ENCODE results near the gene PRRC2B. TPM values are rescaled to one million over a fixed set of nuclear protein-coding genes. Genes with fewer than 3 reads are reported as not detected.

PRRC2B gene
- total and polyA plus RNA-seq, 2 experiments from 2014 or later, result 48.2 to 118 TPM

- TF ChIP-seq EZH2 (IDR thresholded peaks at IDR 0.05; ENCODE audit: borderline replicate concordance) (no peak), EZH2phosphoT487 (IDR thresholded peaks at IDR 0.05; ENCODE audit: low read depth, severe bottlenecking, unreplicated experiment) (no peak), CTCF (IDR thresholded peaks at IDR 0.05; ENCODE audit: poor library complexity) (no peak)
- Histone ChIP-seq H3K36me3 (replicated peaks; ENCODE audit: insufficient read depth, low read depth) (no peaks in the 10 kb centered on the region), H3K9me2 (replicated peaks; ENCODE audit: insufficient read depth) (no peaks in the 10 kb centered on the region), H3K4me2 (no peak overlapping the region), H3K27ac (no peak overlapping the region), H4K20me1 (ENCODE audit: insufficient read depth, poor library complexity, severe bottlenecking) (no peaks in the 10 kb centered on the region), H3K4me3 (no peak overlapping the region), H2AFZ (no peak overlapping the region), H3K9me3 (ENCODE audit: low read depth) (no peaks in the 10 kb centered on the region), H3K79me2 (no peaks in the 10 kb centered on the region), H3K27me3 (no peaks in the 10 kb centered on the region), H3K4me1 (ENCODE audit: insufficient read depth) (no peaks in the 10 kb centered on the region)
- WGBS (ENCODE audit: low lambda C conversion rate, missing lambda C conversion rate), result 96% methylated on average over 28 of the region's 29 CpGs
- no peak for DNase-seq (ENCODE audit: low spot score)
These were observed 128.6 kb downstream of the PRRC2B start for GRCh38 chr9:131522257-131523085.

GRCh38 chr9:131523086-131523388, 129.2 kb downstream of the PRRC2B start:
- Histone ChIP-seq H3K4me1 (ENCODE audit: insufficient read depth) (no peaks in the 10 kb centered on the region), H3K9me2 (replicated peaks; ENCODE audit: insufficient read depth) (no peaks in the 10 kb centered on the region), H3K4me3 (no peak overlapping the region), H3K9me3 (ENCODE audit: low read depth) (no peaks in the 10 kb centered on the region), H2AFZ (no peak overlapping the region), H4K20me1 (ENCODE audit: insufficient read depth, poor library complexity, severe bottlenecking) (no peaks in the 10 kb centered on the region), H3K36me3 (replicated peaks; ENCODE audit: insufficient read depth, low read depth) (no peaks in the 10 kb centered on the region), H3K4me2 (no peak overlapping the region), H3K27ac (no peak overlapping the region), H3K27me3 (no peaks in the 10 kb centered on the region), H3K79me2 (no peaks in the 10 kb centered on the region)
- TF ChIP-seq EZH2phosphoT487 (IDR thresholded peaks at IDR 0.05; ENCODE audit: low read depth, severe bottlenecking, unreplicated experiment), result no peak
- no peak for TF ChIP-seq CTCF (IDR thresholded peaks at IDR 0.05; ENCODE audit: poor library complexity)
- TF ChIP-seq EZH2 (IDR thresholded peaks at IDR 0.05; ENCODE audit: borderline replicate concordance), result no peak
- WGBS (ENCODE audit: low lambda C conversion rate, missing lambda C conversion rate), result 98% methylated on average over 9 of the region's 9 CpGs
- no peak for DNase-seq (ENCODE audit: low spot score)

GRCh38 chr9:131523451-131524435, 129.9 kb downstream of the PRRC2B start:
- H3K4me3 ChIP-seq, result no peak overlapping the region
- no peaks in the 10 kb centered on the region for H3K4me1 ChIP-seq (ENCODE audit: insufficient read depth)
- no peak overlapping the region for H2AFZ ChIP-seq
- TF ChIP-seq EZH2phosphoT487 (IDR thresholded peaks at IDR 0.05; ENCODE audit: low read depth, severe bottlenecking, unreplicated experiment) (no peak), EZH2 (IDR thresholded peaks at IDR 0.05; ENCODE audit: borderline replicate concordance) (no peak), CTCF (IDR thresholded peaks at IDR 0.05; ENCODE audit: poor library complexity) (no peak)
- no peak for DNase-seq (ENCODE audit: low spot score)
- WGBS (ENCODE audit: low lambda C conversion rate, missing lambda C conversion rate), result 87% methylated on average over 29 of the region's 29 CpGs
- H3K27ac ChIP-seq, result no peak overlapping the region
- no peaks in the 10 kb centered on the region for H4K20me1 ChIP-seq (ENCODE audit: insufficient read depth, poor library complexity, severe bottlenecking)
- no peak overlapping the region for H3K4me2 ChIP-seq
- H3K9me3 ChIP-seq (ENCODE audit: low read depth), result no peaks in the 10 kb centered on the region
- no peaks in the 10 kb centered on the region for H3K9me2 ChIP-seq (replicated peaks; ENCODE audit: insufficient read depth)
- H3K79me2 ChIP-seq, result no peaks in the 10 kb centered on the region
- no peaks in the 10 kb centered on the region for H3K36me3 ChIP-seq (replicated peaks; ENCODE audit: insufficient read depth, low read depth)
- H3K27me3 ChIP-seq, result no peaks in the 10 kb centered on the region
